Measurements from ENCODE around the gene CTSL. TPM values are rescaled to one million over a fixed set of nuclear protein-coding genes. Genes with fewer than 3 reads are reported as not detected.

CTSL gene
- total and polyA plus RNA-seq, 3 donors from 2014 or later, result 100 to 185 (median 105) TPM

DNA sequence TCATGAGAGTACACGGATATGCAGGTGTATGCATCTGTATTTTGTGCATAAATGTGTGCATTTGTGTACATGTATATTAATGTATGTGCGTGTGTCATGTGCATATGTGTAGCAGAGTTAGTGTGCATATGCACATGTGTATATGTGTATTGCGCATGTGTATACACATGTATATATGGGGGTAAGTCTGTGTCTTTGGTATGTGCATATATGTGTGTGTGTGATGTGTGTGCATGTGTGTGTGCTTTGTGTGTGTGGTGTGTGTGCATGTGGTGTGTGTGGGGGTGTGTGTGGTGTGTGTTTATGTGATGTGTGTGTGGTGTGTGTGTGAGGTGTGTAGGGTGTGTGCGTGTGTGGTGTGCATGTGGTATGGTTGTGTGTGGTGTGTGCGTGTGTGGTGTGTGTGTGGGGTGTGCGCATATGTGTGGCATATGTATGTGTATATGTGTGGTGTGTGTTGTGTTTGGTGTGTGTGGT lies 13.1 kb upstream of the CTSL start:
- H3K4me1 ChIP-seq, result peaks cover 15% of the 10 kb centered on the region
- no peaks in the 10 kb centered on the region for H3K27me3 ChIP-seq
- 75 to 84% methylated on average over 6 of the region's 6 CpGs for WGBS, 2 donors
- H3K27ac ChIP-seq, result no peak overlapping the region
- H3K9me3 ChIP-seq, result no peaks in the 10 kb centered on the region
- no peaks in the 10 kb centered on the region for H3K36me3 ChIP-seq (ENCODE audit: low read depth, missing control alignments)
- intact Hi-C loops (cut with DNase I; ENCODE audit: low total_unique reads), result no loop called here
- no peak for DNase-seq
- TF ChIP-seq POLR2A (IDR thresholded peaks at IDR 0.05), result no peak
- TF ChIP-seq, protein P1, sequence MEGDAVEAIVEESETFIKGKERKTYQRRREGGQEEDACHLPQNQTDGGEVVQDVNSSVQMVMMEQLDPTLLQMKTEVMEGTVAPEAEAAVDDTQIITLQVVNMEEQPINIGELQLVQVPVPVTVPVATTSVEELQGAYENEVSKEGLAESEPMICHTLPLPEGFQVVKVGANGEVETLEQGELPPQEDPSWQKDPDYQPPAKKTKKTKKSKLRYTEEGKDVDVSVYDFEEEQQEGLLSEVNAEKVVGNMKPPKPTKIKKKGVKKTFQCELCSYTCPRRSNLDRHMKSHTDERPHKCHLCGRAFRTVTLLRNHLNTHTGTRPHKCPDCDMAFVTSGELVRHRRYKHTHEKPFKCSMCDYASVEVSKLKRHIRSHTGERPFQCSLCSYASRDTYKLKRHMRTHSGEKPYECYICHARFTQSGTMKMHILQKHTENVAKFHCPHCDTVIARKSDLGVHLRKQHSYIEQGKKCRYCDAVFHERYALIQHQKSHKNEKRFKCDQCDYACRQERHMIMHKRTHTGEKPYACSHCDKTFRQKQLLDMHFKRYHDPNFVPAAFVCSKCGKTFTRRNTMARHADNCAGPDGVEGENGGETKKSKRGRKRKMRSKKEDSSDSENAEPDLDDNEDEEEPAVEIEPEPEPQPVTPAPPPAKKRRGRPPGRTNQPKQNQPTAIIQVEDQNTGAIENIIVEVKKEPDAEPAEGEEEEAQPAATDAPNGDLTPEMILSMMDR (IDR thresholded peaks at IDR 0.05), result no peak
- no peak overlapping the region for H3K4me3 ChIP-seq

DNA sequence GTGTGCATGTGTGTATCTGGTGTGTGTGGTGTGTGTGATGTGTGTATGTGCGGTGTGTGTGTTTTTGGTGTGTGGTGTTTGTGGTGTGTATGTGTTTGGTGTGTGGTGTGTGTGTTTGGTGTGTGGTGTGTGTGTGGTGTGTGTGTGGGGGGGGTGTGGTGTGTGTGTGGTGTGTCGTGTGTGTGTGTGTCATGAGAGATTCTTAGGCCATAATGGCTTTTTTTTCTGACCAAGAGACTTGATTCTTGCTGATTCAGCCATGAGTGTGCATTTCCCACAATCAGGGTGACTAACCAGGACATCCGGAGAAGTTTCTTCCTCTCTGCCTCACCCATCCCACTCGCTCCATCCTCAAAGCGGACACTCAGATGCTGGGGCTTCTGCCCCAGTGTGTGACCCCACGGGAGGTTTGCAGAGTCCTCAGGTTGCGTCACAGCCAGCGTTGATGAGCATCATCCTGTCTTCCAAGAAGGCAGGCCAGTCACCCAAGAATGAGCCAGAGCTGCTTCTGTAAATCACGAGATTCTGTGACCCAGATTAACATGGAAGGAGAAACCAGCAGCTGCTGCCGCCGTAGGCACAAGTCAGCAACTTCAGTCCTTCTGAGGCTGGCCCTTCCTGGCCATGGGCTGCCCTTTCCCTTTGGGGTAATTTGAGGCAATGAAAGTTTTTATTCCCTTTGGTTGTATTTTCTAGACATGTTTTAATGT lies 12.5 kb upstream of the CTSL start:
- peak; percentile 74 for DNase-seq
- peaks cover 15% of the 10 kb centered on the region for H3K4me1 ChIP-seq
- H3K27ac ChIP-seq, result peak overlapping the region; percentile 22 to 33
- no peak overlapping the region for H3K4me3 ChIP-seq
- no peak for TF ChIP-seq POLR2A (IDR thresholded peaks at IDR 0.05)
- TF ChIP-seq, protein P1 (IDR thresholded peaks at IDR 0.05), result no peak
- 19 to 39% methylated on average over 11 of the region's 11 CpGs for WGBS, 2 donors
- H3K27me3 ChIP-seq, result no peaks in the 10 kb centered on the region
- intact Hi-C loops (cut with DNase I; ENCODE audit: low total_unique reads), result no loop called here
- no peaks in the 10 kb centered on the region for H3K36me3 ChIP-seq (ENCODE audit: low read depth, missing control alignments)
- no peaks in the 10 kb centered on the region for H3K9me3 ChIP-seq

DNA sequence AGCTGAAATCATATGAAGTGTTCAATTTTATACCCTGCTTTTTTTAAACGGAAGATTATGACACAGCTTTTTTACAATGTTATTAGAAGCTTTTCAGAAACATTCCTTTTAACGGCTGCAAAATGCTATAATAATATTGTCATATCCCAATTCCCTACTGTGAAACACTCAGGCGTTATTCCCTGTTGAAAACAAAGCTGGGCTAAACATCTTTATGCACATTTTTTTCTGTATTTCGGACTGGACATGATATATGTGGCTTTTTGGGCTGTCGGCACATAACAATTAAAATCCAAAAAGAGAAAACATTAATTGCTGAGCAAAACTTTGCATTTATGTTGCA lies 12.0 kb upstream of the CTSL start:
- Histone ChIP-seq H3K4me1 (peaks cover 15% of the 10 kb centered on the region), H3K27ac (peak overlapping the region; percentile 22 to 33), H3K36me3 (ENCODE audit: low read depth, missing control alignments) (no peaks in the 10 kb centered on the region), H3K27me3 (no peaks in the 10 kb centered on the region), H3K9me3 (no peaks in the 10 kb centered on the region), H3K4me3 (no peak overlapping the region)
- TF ChIP-seq POLR2A (IDR thresholded peaks at IDR 0.05), result no peak
- TF ChIP-seq, protein P1 (IDR thresholded peaks at IDR 0.05), result no peak
- 50 to 52% methylated on average over 5 of the region's 5 CpGs for whole genome bisulfite sequencing, 2 donors
- intact Hi-C loops (cut with DNase I; ENCODE audit: low total_unique reads), result no loop called here
- no peak for DNase-seq

DNA sequence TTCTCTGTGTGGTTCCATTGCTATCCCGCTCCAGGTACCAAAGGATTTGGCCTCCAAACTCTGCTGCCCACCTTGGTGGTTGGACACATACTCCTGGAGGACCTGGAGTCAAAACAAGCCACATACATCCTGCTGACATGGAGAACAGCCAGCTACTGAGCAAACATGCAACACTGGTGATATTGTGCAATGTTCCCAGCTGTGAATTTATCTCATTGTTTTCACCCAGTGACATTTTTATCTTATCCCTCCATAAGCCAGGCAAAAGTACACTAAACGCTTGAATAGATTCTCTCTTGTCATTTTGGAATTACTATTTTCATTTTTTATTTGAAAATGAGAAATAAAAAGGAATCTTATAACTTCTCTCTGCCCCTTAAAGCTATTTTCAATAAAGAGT lies 11.1 kb upstream of the CTSL start:
- peak; percentile 57 for DNase-seq
- intact Hi-C loops (cut with DNase I; ENCODE audit: low total_unique reads), result no loop called here
- Histone ChIP-seq H3K27ac (no peak overlapping the region), H3K4me3 (no peak overlapping the region), H3K4me1 (peaks cover 15% of the 10 kb centered on the region), H3K27me3 (no peaks in the 10 kb centered on the region), H3K36me3 (ENCODE audit: low read depth, missing control alignments) (no peaks in the 10 kb centered on the region), H3K9me3 (no peaks in the 10 kb centered on the region)
- WGBS, 2 donors, result 62 to 76% methylated on average over 2 of the region's 2 CpGs
- no peak for TF ChIP-seq POLR2A (IDR thresholded peaks at IDR 0.05)
- TF ChIP-seq, protein P1 (IDR thresholded peaks at IDR 0.05), result no peak

DNA sequence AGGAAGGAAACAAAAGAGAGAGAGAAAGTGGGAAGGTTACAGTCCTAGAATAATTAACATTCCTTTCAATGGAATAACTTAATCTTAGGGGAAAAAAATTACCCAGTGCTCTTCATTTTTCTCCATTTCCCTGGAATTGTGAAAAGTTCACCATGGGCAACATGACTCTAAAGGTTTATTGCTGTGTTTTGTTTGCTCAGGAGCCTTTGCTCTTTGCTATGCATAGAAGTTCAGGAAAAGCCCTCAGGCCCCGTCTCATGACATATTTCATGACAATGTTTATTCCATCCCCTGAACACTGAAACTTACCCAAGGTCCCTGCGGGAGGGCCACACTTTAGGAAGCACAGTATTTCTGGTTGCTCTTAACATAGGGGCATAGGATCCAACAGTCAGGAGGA lies 9.8 kb upstream of the CTSL start:
- Histone ChIP-seq H3K9me3 (no peaks in the 10 kb centered on the region), H3K4me1 (peaks cover 15% of the 10 kb centered on the region), H3K27ac (no peak overlapping the region), H3K27me3 (no peaks in the 10 kb centered on the region), H3K36me3 (ENCODE audit: low read depth, missing control alignments) (no peaks in the 10 kb centered on the region), H3K4me3 (no peak overlapping the region)
- TF ChIP-seq POLR2A (IDR thresholded peaks at IDR 0.05), result no peak
- TF ChIP-seq, protein P1 (IDR thresholded peaks at IDR 0.05), result no peak
- no peak for DNase-seq
- intact Hi-C loops (cut with DNase I; ENCODE audit: low total_unique reads), result no loop called here
- 81 to 89% methylated on average over 2 of the region's 2 CpGs for WGBS, 2 donors
